ENCODE results near the gene CA10. TPM values are rescaled to one million over a fixed set of nuclear protein-coding genes. Genes with fewer than 3 reads are reported as not detected.

The CA10 gene
- total RNA-seq, 1 experiment from 2014 or later: 0.46 TPM

DNA sequence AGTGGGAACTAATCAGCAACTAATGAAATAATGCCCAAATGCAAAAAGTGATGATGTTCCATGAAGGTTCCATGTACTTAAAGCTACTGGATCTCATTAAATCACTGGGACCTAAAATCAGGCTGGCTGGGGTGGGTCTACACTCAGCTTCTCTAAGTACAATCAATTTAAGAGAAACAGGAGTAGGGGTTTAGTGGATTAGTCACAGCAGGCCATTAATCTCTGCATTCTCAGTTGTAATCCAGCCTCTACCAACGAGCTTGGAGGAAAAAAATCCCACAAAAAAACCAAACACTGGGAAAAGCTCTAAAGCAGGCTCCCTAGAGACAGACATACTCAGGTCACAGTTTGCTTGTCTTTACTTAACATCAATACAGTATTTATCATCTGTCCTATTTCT is 15.0 kb downstream of the CA10 start:
- DNase-seq: no peak
- Mint-ChIP-seq H3K9me3 (no peaks in the 10 kb centered on the region), H3K27ac (no peak overlapping the region)

More for the DNA sequence above, 15.0 kb downstream of the CA10 start:
- Histone ChIP-seq H3K23me2 (ENCODE audit: insufficient read length, low read depth, low read length, poor library complexity, severe bottlenecking) (no peaks in the 10 kb centered on the region), H2BK12ac (ENCODE audit: insufficient read length, low read depth, low read length) (no peak overlapping the region), H3K4me2 (ENCODE audit: insufficient read depth, insufficient read length, low read length) (no peak overlapping the region), H4K5ac (ENCODE audit: insufficient read length, low read depth, low read length) (no peak overlapping the region), H3K79me2 (ENCODE audit: insufficient read depth, low read length) (no peaks in the 10 kb centered on the region), H3K4me1 (ENCODE audit: insufficient read depth, low read length) (peaks cover 3% of the 10 kb centered on the region; the same call in 1 of the 2 replicates), H2BK15ac (ENCODE audit: low read depth, low read length) (no peak overlapping the region), H3K27me3 (ENCODE audit: insufficient read depth, low read length) (no peaks in the 10 kb centered on the region), H3K9me3 (ENCODE audit: control insufficient read depth, low read depth, low read length) (no peaks in the 10 kb centered on the region), H3K14ac (ENCODE audit: insufficient read depth, low read length) (no peak overlapping the region), H4K91ac (ENCODE audit: insufficient read length, low read depth, low read length) (no peak overlapping the region), H4K20me1 (ENCODE audit: control insufficient read depth, insufficient read depth, insufficient read length) (no peaks in the 10 kb centered on the region), H3K4ac (ENCODE audit: low read depth, low read length) (no peak overlapping the region), H3K79me1 (ENCODE audit: insufficient read depth, low read depth, low read length, poor library complexity, severe bottlenecking) (no peaks in the 10 kb centered on the region), H3K56ac (ENCODE audit: insufficient read length, low read depth, low read length) (no peak overlapping the region), H2AFZ (ENCODE audit: low read length) (no peak overlapping the region), H2BK120ac (ENCODE audit: low read depth, low read length, poor library complexity, severe bottlenecking) (no peak overlapping the region), H4K8ac (replicated peaks; ENCODE audit: insufficient read length, low read depth, low read length) (no peak overlapping the region), H3K27ac (ENCODE audit: insufficient read length, low read depth, low read length) (no peak overlapping the region), H2BK20ac (ENCODE audit: low read depth, low read length, poor library complexity, severe bottlenecking) (no peak overlapping the region), H3K23ac (ENCODE audit: insufficient read length, low read depth, low read length) (no peak overlapping the region), H2AK5ac (ENCODE audit: insufficient read length, low read length) (no peak overlapping the region), H3K9ac (ENCODE audit: extremely low read depth, insufficient read length, low read length) (no peak overlapping the region), H3T11ph (ENCODE audit: low read length) (no peak overlapping the region), H3K18ac (ENCODE audit: insufficient read length, low read depth, low read length) (no peak overlapping the region), H2BK5ac (ENCODE audit: insufficient read length, low read length) (no peak overlapping the region)
- WGBS (ENCODE audit: extremely low coverage, insufficient read length, low lambda C conversion rate): no CpG with 5 or more reads among the region's 1 CpG
- H3K27me3 Mint-ChIP-seq (ENCODE audit: low read depth): no peaks in the 10 kb centered on the region
- TF ChIP-seq, protein P1, sequence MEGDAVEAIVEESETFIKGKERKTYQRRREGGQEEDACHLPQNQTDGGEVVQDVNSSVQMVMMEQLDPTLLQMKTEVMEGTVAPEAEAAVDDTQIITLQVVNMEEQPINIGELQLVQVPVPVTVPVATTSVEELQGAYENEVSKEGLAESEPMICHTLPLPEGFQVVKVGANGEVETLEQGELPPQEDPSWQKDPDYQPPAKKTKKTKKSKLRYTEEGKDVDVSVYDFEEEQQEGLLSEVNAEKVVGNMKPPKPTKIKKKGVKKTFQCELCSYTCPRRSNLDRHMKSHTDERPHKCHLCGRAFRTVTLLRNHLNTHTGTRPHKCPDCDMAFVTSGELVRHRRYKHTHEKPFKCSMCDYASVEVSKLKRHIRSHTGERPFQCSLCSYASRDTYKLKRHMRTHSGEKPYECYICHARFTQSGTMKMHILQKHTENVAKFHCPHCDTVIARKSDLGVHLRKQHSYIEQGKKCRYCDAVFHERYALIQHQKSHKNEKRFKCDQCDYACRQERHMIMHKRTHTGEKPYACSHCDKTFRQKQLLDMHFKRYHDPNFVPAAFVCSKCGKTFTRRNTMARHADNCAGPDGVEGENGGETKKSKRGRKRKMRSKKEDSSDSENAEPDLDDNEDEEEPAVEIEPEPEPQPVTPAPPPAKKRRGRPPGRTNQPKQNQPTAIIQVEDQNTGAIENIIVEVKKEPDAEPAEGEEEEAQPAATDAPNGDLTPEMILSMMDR (conservative IDR thresholded peaks at IDR 0.05): no peak
- H3K4me1 Mint-ChIP-seq: peaks cover 28% of the 10 kb centered on the region in 2 experiments
- H3K4me3 Mint-ChIP-seq: no peak overlapping the region
- no peaks in the 10 kb centered on the region for H3K36me3 Mint-ChIP-seq (ENCODE audit: insufficient read depth in 1 of 3, low read depth in 3 of 3)

Measured in H9 (cell line).